Ishikawa (cell line): ENCODE results near the gene PRRX2.

ENCODE experiments used
- CEBPB ChIP-seq: IDR thresholded peaks from 2 replicates; pipeline ENCODE4 v1.6.1; 2012
- EP300 ChIP-seq: IDR thresholded peaks from 2 replicates; pipeline ENCODE4 v1.6.1; 2012; ENCODE audit warnings: borderline replicate concordance
- FOXM1 ChIP-seq: IDR thresholded peaks from 2 replicates; pipeline ENCODE4 v1.6.1; 2012; ENCODE audit warnings: low read depth, borderline replicate concordance
- MAX ChIP-seq: IDR thresholded peaks from 2 replicates; pipeline ENCODE4 v1.6.1; 2012
- NFIC ChIP-seq: IDR thresholded peaks from 2 replicates; pipeline ENCODE4 v1.6.1; 2012
- RAD21 ChIP-seq: IDR thresholded peaks from 2 replicates; pipeline ENCODE4 v1.6.1; 2012; ENCODE audit warnings: low read depth
- REST ChIP-seq: IDR thresholded peaks from 2 replicates; pipeline ENCODE4 v1.6.1; 2012; ENCODE audit warnings: low read depth, mild to moderate bottlenecking
- TAF1 ChIP-seq: IDR thresholded peaks from 2 replicates; pipeline ENCODE4 v1.6.1; 2012; ENCODE audit warnings: low read depth, mild to moderate bottlenecking
- TEAD4 ChIP-seq: IDR thresholded peaks from 2 replicates; pipeline ENCODE4 v1.6.1; 2012
- USF1 ChIP-seq: IDR thresholded peaks from 2 replicates; pipeline ENCODE4 v1.6.1; 2012
- YY1 ChIP-seq: IDR thresholded peaks from 2 replicates; pipeline ENCODE4 v1.6.1; 2012; ENCODE audit warnings: low read depth

- TF ChIP-seq MAX (no peak), REST (no peak), RAD21 (no peak), FOXM1 (no peak), YY1 (no peak), TAF1 (no peak), NFIC (no peak), USF1 (no peak), CEBPB (no peak), EP300 (no peak), TEAD4 (no peak)
Measured at GRCh38 chr9:129687391-129687790, 21.9 kb downstream of the PRRX2 start.
